Mammary epithelial cell (primary cell): ENCODE results near the gene ZNF888.

Source experiments
- EZH2 ChIP-seq: IDR thresholded peaks from 2 replicates; pipeline ENCODE4 v1.6.1; 2012; ENCODE audit warnings: low read length, inconsistent platforms, borderline replicate concordance
- TF ChIP-seq, protein P1 (sequence below), 2 donors: IDR thresholded peaks in 1 of 2; conservative IDR thresholded peaks in 1 of 2; 2 replicates each; pipeline ENCODE4 v1.5.1; 2011 to 2012; ENCODE audit warnings: inconsistent platforms in 2 of 2, low read length in 2 of 2, mild to moderate bottlenecking in 2 of 2, control low read depth in 1 of 2, low read depth in 1 of 2; ENCODE audit not compliant: insufficient read depth in 1 of 2; ENCODE audit errors: extremely low read depth in 1 of 2

GRCh38 chr19:52961981-52962380, 38.8 kb upstream of the ZNF888 start:
- TF ChIP-seq, protein P1, sequence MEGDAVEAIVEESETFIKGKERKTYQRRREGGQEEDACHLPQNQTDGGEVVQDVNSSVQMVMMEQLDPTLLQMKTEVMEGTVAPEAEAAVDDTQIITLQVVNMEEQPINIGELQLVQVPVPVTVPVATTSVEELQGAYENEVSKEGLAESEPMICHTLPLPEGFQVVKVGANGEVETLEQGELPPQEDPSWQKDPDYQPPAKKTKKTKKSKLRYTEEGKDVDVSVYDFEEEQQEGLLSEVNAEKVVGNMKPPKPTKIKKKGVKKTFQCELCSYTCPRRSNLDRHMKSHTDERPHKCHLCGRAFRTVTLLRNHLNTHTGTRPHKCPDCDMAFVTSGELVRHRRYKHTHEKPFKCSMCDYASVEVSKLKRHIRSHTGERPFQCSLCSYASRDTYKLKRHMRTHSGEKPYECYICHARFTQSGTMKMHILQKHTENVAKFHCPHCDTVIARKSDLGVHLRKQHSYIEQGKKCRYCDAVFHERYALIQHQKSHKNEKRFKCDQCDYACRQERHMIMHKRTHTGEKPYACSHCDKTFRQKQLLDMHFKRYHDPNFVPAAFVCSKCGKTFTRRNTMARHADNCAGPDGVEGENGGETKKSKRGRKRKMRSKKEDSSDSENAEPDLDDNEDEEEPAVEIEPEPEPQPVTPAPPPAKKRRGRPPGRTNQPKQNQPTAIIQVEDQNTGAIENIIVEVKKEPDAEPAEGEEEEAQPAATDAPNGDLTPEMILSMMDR (conservative IDR thresholded peaks at IDR 0.05 in 1 of 2, IDR thresholded peaks at IDR 0.05 in 1 of 2; ENCODE audit: extremely low read depth in 1 of 2, insufficient read depth in 1 of 2, low read depth in 1 of 2, low read length in 2 of 2), result no peak
- TF ChIP-seq EZH2, result no peak
